CD8-positive, alpha-beta memory T cell (primary cell): ENCODE measurements around the gene MAPT. TPM values are rescaled to one million over a fixed set of nuclear protein-coding genes. Genes with fewer than 3 reads are reported as not detected.

Experiments
- CTCF ChIA-PET: fragments of 350-600 bp; sonication (Branson Sonifier 250); formaldehyde crosslinking; loops from one replicate; lab custom pipeline; 2021; ENCODE audit warnings: antibody characterized with exemption; lab: Charles Lee
- POLR2A ChIA-PET: fragments of 350-600 bp; sonication (Branson Sonifier 250); formaldehyde crosslinking; loops from one replicate; lab custom pipeline; 2021; ENCODE audit warnings: antibody characterized with exemption; lab: Charles Lee
- DNase-seq, 5 donors: peaks; one replicate each; pipeline versions ENCODE4 v3.0.0 to v3.0.0-alpha.2; 2020 to 2022; ENCODE audit warnings: mixed read lengths in 1 of 5
- H3K27ac ChIP-seq: one replicate; pipeline ENCODE4 v1.7.0; 2013; ENCODE audit warnings: low read depth, mild to moderate bottlenecking, low read length, moderate library complexity
- H3K27me3 ChIP-seq: 2 replicates; pipeline ENCODE4 v1.7.0; 2013; ENCODE audit warnings: low read length, mild to moderate bottlenecking; ENCODE audit not compliant: insufficient read depth, poor library complexity, severe bottlenecking
- H3K36me3 ChIP-seq: 2 replicates; pipeline ENCODE4 v1.7.0; 2013; ENCODE audit warnings: mild to moderate bottlenecking, low read length, moderate library complexity; ENCODE audit not compliant: insufficient read depth
- H3K4me1 ChIP-seq: 2 replicates; pipeline ENCODE4 v1.7.0; 2013; ENCODE audit warnings: mild to moderate bottlenecking, low read length, moderate library complexity; ENCODE audit not compliant: insufficient read depth
- H3K4me3 ChIP-seq: 2 replicates; pipeline ENCODE4 v1.7.0; 2013; ENCODE audit warnings: mild to moderate bottlenecking, low read length
- H3K9me3 ChIP-seq: 2 replicates; pipeline ENCODE4 v1.7.0; 2013; ENCODE audit warnings: mild to moderate bottlenecking, low read length
- H3K27ac Mint-ChIP-seq, 8 donors: one replicate each; pipeline ENCODE4 v1.8.0; 2020 to 2021; ENCODE audit warnings: mixed read lengths in 8 of 8, mild to moderate bottlenecking in 6 of 8, inconsistent platforms in 3 of 8, moderate library complexity in 3 of 8
- H3K27me3 Mint-ChIP-seq, 2 donors: one replicate each; pipeline ENCODE4 v1.8.0; 2020 to 2021; ENCODE audit warnings: mixed read lengths in 2 of 2, mild to moderate bottlenecking in 1 of 2, moderate library complexity in 1 of 2
- H3K36me3 Mint-ChIP-seq, 3 donors: one replicate each; pipeline ENCODE4 v1.8.0; 2020 to 2021; ENCODE audit warnings: mixed read lengths in 3 of 3, inconsistent platforms in 1 of 3, mild to moderate bottlenecking in 1 of 3
- H3K4me1 Mint-ChIP-seq, 3 donors: one replicate each; pipeline ENCODE4 v1.8.0; 2020 to 2021; ENCODE audit warnings: mixed read lengths in 3 of 3, inconsistent platforms in 1 of 3, mild to moderate bottlenecking in 1 of 3
- H3K4me3 Mint-ChIP-seq, 7 donors: one replicate each; pipeline ENCODE4 v1.8.0; 2020 to 2021; ENCODE audit warnings: mixed read lengths in 7 of 7, mild to moderate bottlenecking in 6 of 7, moderate library complexity in 4 of 7, inconsistent platforms in 2 of 7
- H3K9me3 Mint-ChIP-seq, 5 donors: one replicate each; pipeline ENCODE4 v1.8.0; 2020 to 2022; ENCODE audit warnings: mixed read lengths in 5 of 5, mild to moderate bottlenecking in 3 of 5, moderate library complexity in 2 of 5, inconsistent platforms in 1 of 5
- polyA plus RNA-seq: library from polyadenylated mRNA; unstranded; fragments of 300-500 nt; fragmentation: Illumina TruSeq; gene quantifications from one replicate; pipeline ENCODE4 v1.2.3, GENCODE V29; 2021
- total RNA-seq, 2 experiments: library from RNA; stranded (reverse); gene quantifications; one replicate each; pipeline ENCODE4 v1.2.3, GENCODE V29; 2021

MAPT gene
- total and polyA plus RNA-seq, 3 experiments from 2014 or later, result 0.36 to 0.42 (median 0.42) TPM

GRCh38 chr17:45914047-45914717 lies 19.8 kb downstream of the MAPT start:
- Histone ChIP-seq H3K27ac (no peak overlapping the region), H3K36me3 (no peaks in the 10 kb centered on the region), H3K9me3 (no peaks in the 10 kb centered on the region), H3K27me3 (no peaks in the 10 kb centered on the region), H3K4me3 (no peak overlapping the region), H3K4me1 (no peaks in the 10 kb centered on the region)
- CTCF ChIA-PET, result no interaction called here
- POLR2A ChIA-PET, result no interaction called here
- Mint-ChIP-seq H3K4me3 (no peak overlapping the region), H3K27ac (no peak overlapping the region), H3K4me1 (no peaks in the 10 kb centered on the region), H3K9me3 (peaks cover 0 to 12% (median 4%) of the 10 kb centered on the region in 5 donors), H3K27me3 (peaks cover 15 to 34% of the 10 kb centered on the region in 2 donors), H3K36me3 (peaks cover 0 to 8% (median 6%) of the 10 kb centered on the region in 3 donors)
- DNase-seq, result no peak

- ChIA-PET POLR2A (no interaction called here), CTCF (no interaction called here)
- H3K27me3 ChIP-seq, result no peaks in the 10 kb centered on the region
- H3K27ac Mint-ChIP-seq, result no peak overlapping the region
- no peak for DNase-seq
- H3K9me3 Mint-ChIP-seq, result peaks cover 0 to 12% (median 4%) of the 10 kb centered on the region in 5 donors
- no peak overlapping the region for H3K27ac ChIP-seq
- peaks cover 18 to 35% of the 10 kb centered on the region in 2 donors for H3K27me3 Mint-ChIP-seq
- no peaks in the 10 kb centered on the region for H3K4me1 ChIP-seq
- H3K4me1 Mint-ChIP-seq, result no peaks in the 10 kb centered on the region
- no peaks in the 10 kb centered on the region for H3K9me3 ChIP-seq
- H3K36me3 ChIP-seq, result no peaks in the 10 kb centered on the region
- H3K4me3 ChIP-seq, result no peak overlapping the region
- peaks cover 0 to 8% (median 6%) of the 10 kb centered on the region in 3 donors for H3K36me3 Mint-ChIP-seq
- H3K4me3 Mint-ChIP-seq, result no peak overlapping the region
Measured at GRCh38 chr17:45915263-45915662, 20.9 kb downstream of the MAPT start.

- Mint-ChIP-seq H3K4me3 (no peak overlapping the region), H3K9me3 (peaks cover 0 to 5% (median 4%) of the 10 kb centered on the region in 5 donors), H3K4me1 (no peaks in the 10 kb centered on the region), H3K27ac (no peak overlapping the region), H3K27me3 (peaks cover 15 to 30% of the 10 kb centered on the region in 2 donors), H3K36me3 (peaks cover 0 to 6% (median 6%) of the 10 kb centered on the region in 3 donors)
- H3K36me3 ChIP-seq, result no peaks in the 10 kb centered on the region
- H3K4me3 ChIP-seq, result no peak overlapping the region
- DNase-seq, result no peak
- no peaks in the 10 kb centered on the region for H3K9me3 ChIP-seq
- H3K4me1 ChIP-seq, result no peaks in the 10 kb centered on the region
- ChIA-PET POLR2A (no interaction called here), CTCF (no interaction called here)
- no peak overlapping the region for H3K27ac ChIP-seq
- no peaks in the 10 kb centered on the region for H3K27me3 ChIP-seq
Measured at GRCh38 chr17:45917081-45917480, 22.7 kb downstream of the MAPT start.

- no peaks in the 10 kb centered on the region for H3K9me3 ChIP-seq
- H3K27me3 ChIP-seq, result peaks cover 4% of the 10 kb centered on the region
- no peak overlapping the region for H3K27ac Mint-ChIP-seq
- no peaks in the 10 kb centered on the region for H3K9me3 Mint-ChIP-seq
- peaks cover 0 to 1% (median 0%) of the 10 kb centered on the region in 3 donors for H3K36me3 Mint-ChIP-seq
- no peak overlapping the region for H3K4me3 ChIP-seq
- DNase-seq, result no peak
- no peak overlapping the region for H3K27ac ChIP-seq
- H3K27me3 Mint-ChIP-seq, result peaks cover 12 to 23% of the 10 kb centered on the region in 2 donors
- H3K4me1 Mint-ChIP-seq, result no peaks in the 10 kb centered on the region
- H3K4me1 ChIP-seq, result no peaks in the 10 kb centered on the region
- no peak overlapping the region for H3K4me3 Mint-ChIP-seq
- ChIA-PET POLR2A (no interaction called here), CTCF (no interaction called here)
- H3K36me3 ChIP-seq, result no peaks in the 10 kb centered on the region
Measured at GRCh38 chr17:45918241-45918745, 23.9 kb downstream of the MAPT start.

- H3K36me3 Mint-ChIP-seq, result peaks cover 0 to 1% (median 0%) of the 10 kb centered on the region in 3 donors
- no peak overlapping the region for H3K4me3 Mint-ChIP-seq
- no peaks in the 10 kb centered on the region for H3K4me1 Mint-ChIP-seq
- CTCF ChIA-PET, result no interaction called here
- peaks cover 12 to 28% of the 10 kb centered on the region in 2 donors for H3K27me3 Mint-ChIP-seq
- H3K27ac Mint-ChIP-seq, result no peak overlapping the region
- POLR2A ChIA-PET, result no interaction called here
- peaks cover 4% of the 10 kb centered on the region for H3K27me3 ChIP-seq
- H3K36me3 ChIP-seq, result no peaks in the 10 kb centered on the region
- no peaks in the 10 kb centered on the region for H3K9me3 Mint-ChIP-seq
- H3K4me1 ChIP-seq, result no peaks in the 10 kb centered on the region
- DNase-seq, result no peak
- no peak overlapping the region for H3K4me3 ChIP-seq
- H3K9me3 ChIP-seq, result no peaks in the 10 kb centered on the region
- H3K27ac ChIP-seq, result no peak overlapping the region
Measured at GRCh38 chr17:45919136-45919535, 24.8 kb downstream of the MAPT start.

- H3K4me1 ChIP-seq, result no peaks in the 10 kb centered on the region
- Mint-ChIP-seq H3K4me3 (no peak overlapping the region), H3K36me3 (peaks cover 0 to 1% (median 0%) of the 10 kb centered on the region in 3 donors), H3K9me3 (no peaks in the 10 kb centered on the region), H3K27ac (no peak overlapping the region), H3K4me1 (no peaks in the 10 kb centered on the region), H3K27me3 (peaks cover 12 to 29% of the 10 kb centered on the region in 2 donors)
- no peak overlapping the region for H3K27ac ChIP-seq
- H3K36me3 ChIP-seq, result no peaks in the 10 kb centered on the region
- H3K9me3 ChIP-seq, result no peaks in the 10 kb centered on the region
- ChIA-PET POLR2A (no interaction called here), CTCF (no interaction called here)
- peaks cover 4% of the 10 kb centered on the region for H3K27me3 ChIP-seq
- DNase-seq, result no peak
- no peak overlapping the region for H3K4me3 ChIP-seq
Measured at GRCh38 chr17:45920083-45920482, 25.7 kb downstream of the MAPT start.

- Histone ChIP-seq H3K4me1 (no peaks in the 10 kb centered on the region), H3K9me3 (no peaks in the 10 kb centered on the region), H3K36me3 (no peaks in the 10 kb centered on the region), H3K4me3 (no peak overlapping the region), H3K27ac (no peak overlapping the region), H3K27me3 (peaks cover 4% of the 10 kb centered on the region)
- H3K27ac Mint-ChIP-seq, result no peak overlapping the region
- no peaks in the 10 kb centered on the region for H3K4me1 Mint-ChIP-seq
- ChIA-PET CTCF (no interaction called here), POLR2A (no interaction called here)
- no peaks in the 10 kb centered on the region for H3K9me3 Mint-ChIP-seq
- H3K36me3 Mint-ChIP-seq, result peaks cover 0 to 5% (median 0%) of the 10 kb centered on the region in 3 donors
- H3K27me3 Mint-ChIP-seq, result peaks cover 7 to 36% of the 10 kb centered on the region in 2 donors
- no peak for DNase-seq
- no peak overlapping the region for H3K4me3 Mint-ChIP-seq
Measured at GRCh38 chr17:45923511-45924268, 29.3 kb downstream of the MAPT start.

GRCh38 chr17:45924332-45924820 lies 30.0 kb downstream of the MAPT start:
- ChIA-PET POLR2A (no interaction called here), CTCF (no interaction called here)
- no peak overlapping the region for H3K27ac Mint-ChIP-seq
- H3K4me1 Mint-ChIP-seq, result no peaks in the 10 kb centered on the region
- H3K9me3 Mint-ChIP-seq, result no peaks in the 10 kb centered on the region
- DNase-seq, result no peak
- no peak overlapping the region for H3K27ac ChIP-seq
- no peaks in the 10 kb centered on the region for H3K4me1 ChIP-seq
- H3K36me3 Mint-ChIP-seq, result peaks cover 0 to 5% (median 0%) of the 10 kb centered on the region in 3 donors
- no peak overlapping the region for H3K4me3 Mint-ChIP-seq
- H3K36me3 ChIP-seq, result no peaks in the 10 kb centered on the region
- no peaks in the 10 kb centered on the region for H3K9me3 ChIP-seq
- peaks cover 6 to 34% of the 10 kb centered on the region in 2 donors for H3K27me3 Mint-ChIP-seq
- peaks cover 4% of the 10 kb centered on the region for H3K27me3 ChIP-seq
- no peak overlapping the region for H3K4me3 ChIP-seq
